NCI-H524 treated with DMSO at 0.1 percent for 48 hours (cell line): ENCODE results near the gene PMPCA.

Source experiments
- DNase-seq: peaks from one replicate; lab custom pipeline; 2025; lab: John Stamatoyannopoulos, UW

Gene PMPCA

DNA sequence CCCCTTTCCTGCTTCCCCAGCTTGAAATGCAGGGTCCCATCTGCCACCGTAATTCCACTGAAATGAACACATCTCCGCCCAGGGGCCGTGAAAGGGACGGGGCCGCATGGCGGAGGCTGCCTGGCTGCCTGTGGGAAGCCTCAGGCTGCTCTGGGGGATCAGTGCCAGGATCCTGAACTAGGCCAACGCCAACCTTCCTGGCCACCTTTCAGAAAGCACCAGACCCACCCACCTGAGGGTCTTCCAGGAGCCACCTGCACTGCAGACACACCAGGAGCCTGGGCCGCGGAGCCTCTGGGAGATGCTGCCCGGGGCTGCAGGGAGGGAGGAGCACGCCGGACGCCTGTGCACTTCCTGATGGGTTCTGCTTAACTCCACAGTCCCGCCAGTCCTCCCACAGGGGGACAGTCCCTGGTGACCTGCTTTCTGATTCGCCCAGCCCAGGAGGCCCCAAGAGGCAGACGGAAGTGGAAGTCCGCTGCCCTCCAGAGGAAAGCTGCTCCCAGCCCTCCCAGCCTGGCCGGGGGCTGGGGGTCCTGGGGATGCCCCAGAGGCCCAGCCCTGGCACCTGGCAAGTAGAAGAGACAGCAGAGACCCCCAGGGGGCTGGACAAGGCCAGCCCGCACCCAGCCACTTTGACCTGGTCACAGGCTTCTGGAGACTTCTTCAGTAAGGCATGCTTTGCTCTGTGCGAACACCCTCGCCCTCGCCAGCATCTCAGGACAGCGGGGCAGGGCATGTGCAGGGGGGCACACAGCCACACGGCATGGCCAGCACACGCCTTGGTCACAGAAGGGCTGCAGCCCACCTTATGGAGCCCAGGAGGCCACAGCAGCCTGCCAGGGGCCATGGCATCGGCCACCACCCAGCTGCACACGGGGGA lies 36.9 kb upstream of the PMPCA start, which contains the start of gene CARD9:
Gene CARD9 (minus strand): TSS at position 370 of the 883 bp plus-strand sequence. CDS start 1,591 bp downstream, outside the sequence.
- DNase-seq = no peak

DNA sequence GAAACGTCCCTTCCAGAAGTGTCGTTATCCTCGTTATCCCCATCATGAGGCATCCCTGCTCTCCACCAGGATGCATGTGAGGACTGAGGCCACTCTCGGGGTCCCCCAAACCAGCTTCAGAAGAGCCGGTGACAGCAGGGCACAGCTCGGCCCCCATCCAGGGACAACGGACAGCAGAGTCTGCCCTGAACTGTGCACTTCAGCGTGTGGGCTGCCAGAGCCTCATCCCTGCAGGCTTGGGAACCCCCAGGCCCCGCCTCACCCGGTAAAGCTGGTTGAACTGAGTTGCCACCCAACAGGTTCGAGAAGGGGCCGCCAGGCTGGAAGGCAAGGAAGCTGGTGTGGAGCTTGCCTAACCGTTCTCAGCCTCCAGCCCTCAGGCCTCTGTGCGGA lies 36.3 kb upstream of the PMPCA start:
- no peak for DNase-seq

DNA sequence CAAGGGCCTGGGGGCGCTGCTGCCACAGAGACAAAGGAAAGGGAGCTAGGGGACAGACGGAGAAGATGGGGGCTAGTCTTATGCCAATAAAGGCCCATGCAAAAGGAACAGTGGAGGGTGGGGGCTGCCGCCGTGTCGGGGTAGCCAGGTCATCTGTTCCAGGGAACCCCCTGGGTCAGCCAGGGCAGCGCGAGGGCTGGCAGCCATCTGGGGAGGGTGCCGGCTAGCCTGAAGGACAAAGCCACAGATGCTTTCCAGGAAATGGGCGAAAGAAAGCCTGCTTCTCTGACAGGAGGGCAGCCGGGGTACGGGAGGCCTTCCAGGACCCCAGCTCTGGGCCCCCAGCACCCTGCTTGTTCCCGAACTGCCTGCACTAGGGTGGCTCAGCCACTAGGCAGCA lies 35.4 kb upstream of the PMPCA start:
- no peak for DNase-seq

DNA sequence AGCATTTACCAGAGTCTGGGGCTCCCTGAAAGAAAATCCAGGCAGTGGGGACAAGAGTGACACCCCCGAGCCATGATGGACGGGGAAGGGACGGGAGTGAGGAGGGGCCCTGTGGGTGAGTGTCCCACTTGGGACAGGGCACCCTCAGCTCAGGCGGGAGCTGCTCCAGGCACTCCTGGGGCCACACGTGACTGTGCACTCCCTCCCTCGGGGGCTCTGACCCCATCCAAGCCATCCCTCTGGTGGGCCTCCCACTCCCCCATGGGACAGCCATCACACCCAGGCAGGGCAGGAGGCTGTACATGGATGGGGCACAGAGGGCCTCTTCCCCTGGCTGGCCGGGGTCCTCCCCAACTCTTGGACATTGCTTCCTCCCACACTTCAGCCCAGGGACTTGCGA lies 34.0 kb upstream of the PMPCA start:
- no peak for DNase-seq

DNA sequence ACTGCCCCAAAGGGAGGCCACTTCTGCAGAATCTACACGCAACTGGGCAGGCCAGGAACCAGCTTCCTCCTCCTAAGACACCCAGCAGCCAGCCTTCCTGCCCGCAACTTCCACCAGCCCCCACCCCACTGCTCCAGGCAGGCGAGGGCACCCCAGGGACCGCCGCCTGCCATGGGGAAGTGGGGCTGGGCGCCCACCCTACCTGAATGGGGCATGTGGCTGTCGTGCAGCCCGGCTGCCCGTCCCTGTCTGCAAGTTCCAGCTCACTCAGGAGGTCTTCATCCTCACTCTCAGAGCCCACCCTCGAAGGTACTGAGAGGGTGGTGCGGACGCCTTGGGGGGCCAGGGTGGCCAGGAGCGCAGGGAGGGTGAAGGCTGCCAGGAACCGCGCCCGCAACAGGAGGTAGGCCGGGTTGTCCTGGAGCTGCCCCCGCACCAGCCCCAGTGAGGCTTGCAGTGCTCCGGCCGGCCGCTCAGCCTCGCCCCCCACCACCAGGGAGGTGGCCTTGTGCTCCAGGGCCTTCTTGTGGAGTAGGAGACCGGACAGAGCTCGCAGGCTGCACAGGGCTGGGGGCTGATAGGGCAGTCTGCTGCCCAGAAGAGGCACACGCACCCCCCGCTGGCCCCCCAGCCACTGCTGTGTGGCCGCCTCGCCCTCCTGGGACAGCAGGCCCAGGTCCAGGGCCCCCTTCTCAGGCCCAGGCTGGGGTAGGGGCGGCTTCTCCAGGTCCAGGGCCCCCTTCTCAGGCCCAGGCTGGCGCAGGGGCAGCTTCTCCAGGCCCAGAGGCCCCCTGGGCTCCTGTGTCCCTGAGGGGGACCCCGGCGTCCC lies 32.9 kb upstream of the PMPCA start:
- no peak for DNase-seq

DNA sequence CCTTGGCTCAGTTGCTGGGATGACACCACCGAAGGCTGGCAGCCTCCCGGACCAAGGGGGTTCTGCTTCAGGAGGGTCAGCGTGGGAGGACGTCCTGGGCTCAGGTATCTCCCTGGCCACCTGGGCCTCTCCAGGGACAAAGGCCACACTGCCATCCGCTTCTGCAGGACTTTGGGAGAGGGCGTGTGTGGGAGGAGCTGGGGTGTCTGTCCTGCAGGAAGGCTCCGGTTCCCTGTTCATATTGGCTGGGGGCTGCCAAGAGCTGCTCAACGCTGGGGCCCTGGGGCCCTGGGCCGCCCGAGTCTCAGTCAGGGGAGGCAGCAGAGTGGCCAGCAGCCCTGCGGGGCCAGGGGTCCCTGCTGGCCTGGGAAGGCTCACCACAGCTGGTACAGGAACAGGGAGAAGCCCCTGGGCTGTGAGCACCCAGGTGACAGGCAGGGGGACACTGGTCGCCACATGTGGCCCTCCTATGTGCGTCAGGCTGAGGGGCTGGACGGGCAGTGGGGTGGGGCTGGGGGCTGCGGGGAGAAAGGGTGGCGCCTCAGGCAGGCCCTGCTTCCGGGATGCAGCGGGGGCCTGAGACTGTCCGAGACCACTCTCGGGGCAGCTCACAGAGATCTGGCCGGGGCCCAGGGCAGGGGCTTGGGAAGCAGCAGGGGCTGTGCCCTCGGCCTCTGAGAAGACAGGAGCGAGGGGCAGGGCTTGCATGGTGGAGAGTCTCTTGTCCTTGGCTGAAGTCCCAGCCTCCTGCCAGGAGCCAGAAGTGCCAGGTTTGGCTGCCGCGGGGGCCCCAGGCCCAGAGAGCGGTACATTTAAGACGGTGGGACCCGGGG lies 32.1 kb upstream of the PMPCA start:
- DNase-seq = no peak

DNA sequence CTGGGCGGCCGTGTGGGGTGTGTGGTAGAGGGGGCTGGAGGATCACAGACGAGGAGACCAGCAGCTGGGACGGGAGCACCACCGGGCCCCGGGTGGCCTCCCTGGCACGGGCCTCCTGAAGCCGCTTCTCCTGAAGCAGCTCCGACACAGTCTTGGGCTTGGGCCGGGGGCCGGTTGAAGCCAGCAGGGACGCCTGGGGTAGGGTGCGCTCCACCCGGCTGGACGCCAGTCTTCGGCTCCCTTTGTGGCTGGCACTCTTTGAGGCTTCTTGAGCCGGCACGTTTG lies 31.5 kb upstream of the PMPCA start:
- no peak for DNase-seq

DNA sequence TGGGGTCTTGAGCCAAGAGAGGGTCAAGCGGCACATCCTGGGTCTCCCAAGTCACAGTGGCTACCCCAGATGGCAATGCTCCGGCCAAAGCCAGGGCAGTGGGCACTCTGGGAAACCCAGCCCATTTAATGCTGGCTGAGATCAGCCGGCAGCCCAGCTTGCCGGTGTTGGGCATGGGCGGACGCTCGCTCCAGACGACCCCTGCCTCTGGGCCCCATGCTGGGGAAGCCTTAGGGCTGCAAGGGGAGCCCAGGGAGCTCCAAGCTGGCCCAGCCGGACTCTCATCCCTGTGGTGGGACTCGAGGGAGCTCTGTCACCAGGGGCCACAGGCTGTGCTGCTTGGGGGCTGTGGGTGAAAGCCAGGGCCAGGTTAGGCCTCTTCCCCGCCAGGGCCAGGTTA lies 31.1 kb upstream of the PMPCA start:
- DNase-seq = no peak

DNA sequence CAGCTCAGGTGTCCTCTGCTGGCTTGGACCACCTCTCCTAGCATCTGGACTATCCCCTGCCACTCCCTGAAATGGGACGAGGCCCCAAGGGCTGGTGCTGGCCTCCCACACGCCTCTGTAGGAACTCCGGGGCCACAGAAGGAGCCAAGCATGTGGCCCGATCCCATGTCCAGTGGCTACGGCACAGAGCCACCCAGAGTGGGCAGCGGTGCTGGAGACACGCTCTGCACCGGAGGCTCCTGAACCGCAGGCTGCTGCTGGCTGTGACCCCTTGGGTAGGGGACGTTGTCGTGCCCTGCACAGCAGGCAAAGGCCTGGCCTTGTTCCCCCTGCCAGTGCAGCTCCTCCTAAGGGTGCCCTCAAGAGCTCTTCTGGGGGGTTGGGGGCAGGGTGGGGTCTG lies 30.6 kb upstream of the PMPCA start:
- no peak for DNase-seq

DNA sequence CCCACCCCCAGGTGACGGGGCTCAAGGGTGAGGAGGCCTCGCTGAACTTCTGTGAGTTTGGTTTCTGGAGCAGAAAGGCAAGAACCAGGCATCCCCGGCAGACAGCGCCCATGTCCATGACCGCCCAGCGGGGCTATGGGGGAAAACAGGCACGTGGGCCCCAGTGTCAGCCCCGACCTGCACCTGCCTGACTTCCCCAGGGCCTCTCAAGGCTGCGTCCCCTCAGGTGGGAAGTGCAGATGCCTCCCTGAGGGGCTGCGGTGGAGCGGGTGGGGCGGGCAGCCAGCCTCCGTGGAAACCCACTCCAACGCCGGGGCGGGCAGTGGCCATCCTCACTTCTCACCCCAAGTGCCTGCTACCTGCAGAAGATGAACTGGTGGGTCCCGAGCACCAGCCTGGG lies 30.1 kb upstream of the PMPCA start:
- no peak for DNase-seq

DNA sequence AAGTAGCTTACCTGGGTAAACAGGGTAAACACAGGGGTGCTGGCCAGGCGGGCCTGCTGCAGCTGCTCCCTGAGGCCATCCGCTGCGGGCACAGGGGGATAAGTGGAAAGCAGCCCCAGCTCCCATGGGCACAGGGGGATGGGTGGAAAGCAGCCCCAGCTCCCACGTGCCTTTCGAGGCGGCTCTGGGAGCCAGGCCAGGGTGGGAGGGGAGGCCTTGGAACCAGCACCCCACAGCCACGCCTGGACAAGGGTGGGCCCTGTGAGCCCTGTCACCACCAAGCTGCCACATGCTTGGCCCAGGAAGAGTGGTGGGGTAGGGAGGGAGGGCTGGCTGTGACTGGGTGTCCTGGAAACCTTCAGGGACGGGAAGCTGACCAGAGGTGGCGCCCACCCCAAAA lies 29.1 kb upstream of the PMPCA start:
- DNase-seq = no peak

DNA sequence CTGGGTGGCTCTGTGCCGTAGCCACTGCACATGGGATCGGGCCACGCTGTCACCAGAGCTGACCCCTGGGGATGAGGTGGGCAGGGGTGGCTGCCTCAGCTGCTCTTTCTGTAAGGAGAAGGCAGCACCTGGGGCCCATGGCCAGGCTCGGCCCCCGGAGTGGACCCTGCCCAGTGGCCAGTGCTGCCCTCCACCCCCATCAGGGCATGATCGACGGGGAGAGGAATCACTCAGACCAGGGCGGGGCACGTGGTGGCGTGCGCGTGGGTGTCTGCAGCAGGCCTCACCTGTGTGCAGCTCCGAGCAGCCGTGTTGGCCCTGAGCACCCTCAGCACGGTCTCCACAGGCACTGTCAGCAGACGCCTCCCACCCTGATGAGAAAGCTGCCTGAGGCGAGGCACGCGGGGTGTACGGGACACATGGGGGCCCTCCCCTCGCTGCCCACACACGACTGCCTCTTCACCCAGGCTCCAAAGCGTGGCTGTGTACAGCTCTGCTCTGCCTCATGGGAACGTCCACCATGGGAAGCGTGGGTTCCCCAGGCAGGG lies 28.4 kb upstream of the PMPCA start:
- DNase-seq = no peak

DNA sequence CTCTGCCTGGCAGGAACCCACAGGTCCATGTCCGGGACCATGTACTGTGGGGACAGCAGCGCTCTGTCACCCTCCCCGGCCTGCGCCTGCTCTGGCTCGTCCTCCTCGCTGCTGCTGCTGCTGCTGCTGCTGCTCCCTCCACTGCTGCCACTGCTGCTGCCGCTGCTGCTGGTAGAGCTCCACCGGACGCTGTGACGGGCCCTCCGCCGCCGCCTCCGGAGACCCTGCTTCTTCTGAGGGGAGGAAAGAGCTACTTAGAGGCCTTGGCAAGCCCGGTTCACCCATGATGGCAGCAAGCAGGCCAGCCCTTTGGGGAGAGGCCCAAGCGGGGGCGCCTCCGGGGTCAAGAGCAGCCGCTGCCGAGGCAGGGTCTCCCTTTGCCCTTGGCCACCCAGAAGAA lies 27.0 kb upstream of the PMPCA start:
- no peak for DNase-seq

DNA sequence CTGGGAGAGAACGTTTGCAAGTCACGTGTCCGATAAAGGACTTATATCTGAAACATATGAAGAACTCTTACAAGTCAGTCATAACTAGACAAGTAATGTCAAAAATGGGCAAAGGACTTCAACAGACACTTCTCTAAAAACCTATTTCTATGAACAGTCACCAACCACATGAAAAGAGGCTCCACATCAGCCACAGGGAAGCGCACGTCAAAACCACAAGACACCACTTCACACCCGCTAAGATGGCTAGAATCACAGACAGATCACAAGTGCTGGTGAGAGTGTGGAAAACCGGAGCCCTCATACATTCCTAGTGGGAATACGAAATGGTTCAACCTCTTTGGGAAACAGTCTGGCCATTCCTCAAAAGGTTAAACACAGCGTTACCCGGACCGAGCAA lies 25.4 kb upstream of the PMPCA start:
- DNase-seq = no peak

DNA sequence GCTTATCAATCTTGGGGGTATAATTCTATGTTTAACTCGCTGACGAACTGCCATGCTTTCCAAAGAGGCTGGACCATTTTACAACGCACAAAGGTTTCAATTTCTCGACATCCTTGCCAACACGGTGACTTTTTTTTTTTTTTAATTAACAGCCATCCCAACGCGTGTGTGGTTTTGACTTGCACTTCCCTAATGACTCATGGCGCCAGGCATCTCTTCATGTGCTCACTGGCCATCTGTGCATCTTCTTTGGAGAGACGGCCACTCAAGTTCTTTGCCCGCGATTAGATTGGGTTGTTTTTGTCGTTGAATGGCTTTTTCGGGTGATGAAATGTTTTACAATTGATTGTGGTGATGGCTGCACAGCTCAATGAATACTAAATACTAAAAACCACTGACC lies 24.4 kb upstream of the PMPCA start:
- no peak for DNase-seq

DNA sequence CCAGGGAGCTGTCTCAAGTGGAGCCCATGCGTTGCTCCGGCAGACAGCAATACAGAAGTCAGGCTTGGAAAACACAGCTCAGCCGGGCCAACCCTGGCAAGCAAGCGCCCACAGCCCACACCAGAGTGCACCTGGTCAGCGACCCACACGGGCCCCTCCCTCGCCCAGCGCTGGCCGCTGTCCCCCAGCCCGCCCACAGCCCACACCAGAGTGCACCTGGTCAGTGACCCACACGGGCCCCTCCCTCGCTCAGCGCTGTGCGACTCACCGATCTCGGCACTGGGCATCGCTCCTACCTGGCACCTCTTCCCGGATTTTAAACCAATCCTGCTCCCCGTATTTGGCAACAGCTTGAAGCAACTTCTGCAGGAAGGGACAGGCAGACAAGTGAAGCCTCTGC lies 23.2 kb upstream of the PMPCA start:
- DNase-seq = no peak

DNA sequence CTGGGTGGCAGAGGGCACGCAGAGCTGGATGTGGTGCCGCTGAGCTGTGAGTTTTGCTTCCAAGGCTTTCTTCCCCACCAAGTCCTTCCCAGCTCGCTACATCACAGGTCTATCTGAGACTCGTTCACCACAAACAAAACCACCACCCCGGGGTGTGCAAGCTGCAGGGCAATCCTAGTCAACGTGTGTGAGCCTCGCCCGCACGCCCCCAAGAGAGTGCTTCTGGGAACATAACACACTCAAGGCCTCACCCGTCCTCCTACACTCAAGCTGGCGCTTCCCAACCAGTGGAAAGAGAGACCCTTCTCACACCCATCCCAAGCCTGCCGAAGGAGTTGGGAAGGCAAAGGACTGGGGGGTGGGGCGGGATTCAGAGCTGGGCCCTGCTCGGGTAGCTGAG lies 21.1 kb upstream of the PMPCA start:
- no peak for DNase-seq

DNA sequence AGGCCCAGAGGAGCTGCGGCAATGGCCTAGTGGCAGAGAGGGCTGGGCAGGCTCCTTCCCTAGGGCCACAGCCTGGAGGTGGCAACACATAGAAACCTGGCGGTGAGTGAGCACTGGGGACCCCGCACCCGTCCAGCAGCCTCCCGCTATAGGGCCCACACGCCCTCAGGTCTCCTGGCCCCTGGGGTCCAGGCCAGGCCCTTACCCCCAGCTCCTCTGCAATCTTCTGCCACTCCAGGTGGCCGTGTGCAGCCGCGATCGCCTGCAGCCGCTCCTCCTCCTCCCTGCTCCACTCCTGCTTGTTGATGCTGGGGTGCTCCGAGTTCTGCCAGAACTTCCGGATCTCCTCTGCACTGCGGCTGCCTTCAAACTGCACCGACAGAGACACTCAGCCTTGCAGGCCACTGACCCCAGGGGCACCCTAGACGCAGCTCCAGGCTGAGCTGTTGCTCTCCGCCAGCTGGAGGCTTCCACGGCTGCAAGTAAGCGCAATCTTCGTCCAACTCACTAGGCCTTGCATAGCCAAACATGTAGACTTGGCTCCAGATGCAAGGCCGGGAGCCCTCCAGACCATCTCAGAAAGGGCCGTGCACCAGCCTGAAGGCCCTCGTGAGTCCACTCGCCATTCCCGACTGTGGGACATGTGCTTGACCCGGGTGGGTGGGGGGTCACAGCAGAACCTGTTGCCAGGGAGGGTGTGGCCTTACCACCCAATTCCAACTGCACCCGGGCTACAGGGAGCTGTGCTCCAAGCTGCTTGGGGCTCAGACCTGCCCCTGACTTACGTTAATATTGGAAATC lies 18.5 kb upstream of the PMPCA start:
- no peak for DNase-seq

DNA sequence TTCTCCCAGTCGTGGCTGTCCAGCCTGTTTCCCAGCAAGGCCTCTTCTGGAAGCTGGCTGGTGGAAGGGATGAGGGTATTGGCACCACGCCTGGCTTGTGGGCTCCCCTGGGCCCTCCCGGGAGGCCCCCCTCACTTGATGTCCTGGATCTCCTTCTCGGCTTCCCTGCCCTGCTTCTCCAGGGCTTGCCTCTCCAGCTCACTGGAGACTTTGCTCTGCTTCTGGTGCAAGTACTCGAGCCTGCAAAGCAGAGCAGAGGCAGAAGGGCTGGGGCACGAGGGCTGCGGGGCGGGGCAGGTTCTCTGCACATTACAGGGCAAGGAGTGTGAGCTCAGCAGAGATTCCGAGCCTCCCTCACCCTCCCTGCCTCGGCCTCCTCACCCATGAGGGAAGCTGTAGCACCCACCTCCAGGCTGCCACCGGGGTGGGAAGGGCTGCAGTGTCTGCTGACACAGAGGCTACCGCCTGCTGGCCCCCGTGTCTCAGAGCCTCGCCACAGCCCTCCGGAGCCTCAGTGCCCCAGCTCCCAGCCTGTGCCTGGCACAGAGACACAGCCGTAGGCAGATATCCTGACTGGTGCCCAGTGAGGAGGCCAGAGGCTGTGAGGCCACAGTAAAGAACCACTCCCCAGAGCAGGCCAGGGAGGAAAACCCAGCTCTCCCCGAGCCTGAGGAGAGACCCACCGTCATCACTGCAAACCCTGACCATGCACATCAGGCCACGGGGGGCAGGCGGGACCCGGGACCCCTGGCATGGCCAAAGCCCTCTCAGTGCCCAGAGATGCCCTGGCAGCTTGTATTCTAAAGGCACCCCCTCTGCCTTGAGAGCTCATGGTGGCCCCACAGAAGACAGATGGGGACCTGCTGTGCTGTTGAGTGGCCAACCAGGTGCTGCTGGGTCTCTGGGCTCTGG lies 17.7 kb upstream of the PMPCA start:
- DNase-seq = no peak

DNA sequence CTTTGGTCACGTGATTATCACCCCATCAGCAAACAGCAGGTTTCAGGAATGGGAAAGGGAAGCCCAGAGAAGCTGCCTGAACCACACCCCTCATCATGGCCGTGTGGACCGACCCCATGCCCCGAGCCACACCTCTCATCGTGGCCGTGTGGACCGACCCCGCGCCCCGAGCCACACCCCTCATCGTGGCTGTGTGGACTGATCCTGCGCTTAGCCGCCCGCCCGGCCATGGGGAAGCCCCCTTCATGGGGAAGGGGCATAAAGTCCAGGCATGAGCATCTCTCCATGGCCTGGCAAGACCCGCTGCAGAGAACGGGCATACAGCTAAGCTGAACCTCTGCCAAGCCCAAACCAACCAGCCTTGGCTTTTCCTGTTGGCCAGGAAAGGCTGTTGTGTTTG lies 16.9 kb upstream of the PMPCA start:
- DNase-seq = no peak
